DND-41 (cell line): ENCODE results near the gene SCLT1.

Experiments
- EZH2 ChIP-seq: IDR thresholded peaks from 3 replicates; pipeline ENCODE4 v1.6.1; 2012; ENCODE audit warnings: borderline replicate concordance, low read depth, mild to moderate bottlenecking, moderate library complexity, low read length, inconsistent platforms; ENCODE audit not compliant: severe bottlenecking
- TF ChIP-seq, protein P1 (sequence below): IDR thresholded peaks from 2 replicates; pipeline ENCODE4 v1.5.1; 2012; ENCODE audit warnings: borderline replicate concordance, low read length, moderate library complexity, mild to moderate bottlenecking; ENCODE audit not compliant: poor library complexity, severe bottlenecking; ENCODE audit errors: extremely low read depth

DNA sequence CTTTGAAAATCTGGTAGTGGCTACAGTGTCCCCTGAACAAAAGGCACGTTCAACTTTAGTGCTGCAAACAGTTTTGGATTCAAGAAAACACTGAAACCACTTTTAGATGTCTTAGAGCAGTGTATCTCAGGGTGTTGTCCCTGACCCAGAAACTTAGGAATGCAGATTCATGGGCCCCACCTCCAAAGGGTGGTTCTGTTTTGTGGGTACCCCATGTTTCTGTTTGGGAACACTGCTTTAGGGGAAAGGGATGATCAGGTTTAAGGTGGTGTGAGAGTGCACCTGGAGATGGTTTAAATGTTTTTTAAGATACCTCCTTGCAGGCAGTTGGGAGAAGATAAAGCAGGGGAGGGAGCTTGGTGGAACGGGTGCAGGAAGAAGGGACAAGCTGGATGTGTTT is 228.2 kb downstream of the SCLT1 start:
- TF ChIP-seq, protein P1, sequence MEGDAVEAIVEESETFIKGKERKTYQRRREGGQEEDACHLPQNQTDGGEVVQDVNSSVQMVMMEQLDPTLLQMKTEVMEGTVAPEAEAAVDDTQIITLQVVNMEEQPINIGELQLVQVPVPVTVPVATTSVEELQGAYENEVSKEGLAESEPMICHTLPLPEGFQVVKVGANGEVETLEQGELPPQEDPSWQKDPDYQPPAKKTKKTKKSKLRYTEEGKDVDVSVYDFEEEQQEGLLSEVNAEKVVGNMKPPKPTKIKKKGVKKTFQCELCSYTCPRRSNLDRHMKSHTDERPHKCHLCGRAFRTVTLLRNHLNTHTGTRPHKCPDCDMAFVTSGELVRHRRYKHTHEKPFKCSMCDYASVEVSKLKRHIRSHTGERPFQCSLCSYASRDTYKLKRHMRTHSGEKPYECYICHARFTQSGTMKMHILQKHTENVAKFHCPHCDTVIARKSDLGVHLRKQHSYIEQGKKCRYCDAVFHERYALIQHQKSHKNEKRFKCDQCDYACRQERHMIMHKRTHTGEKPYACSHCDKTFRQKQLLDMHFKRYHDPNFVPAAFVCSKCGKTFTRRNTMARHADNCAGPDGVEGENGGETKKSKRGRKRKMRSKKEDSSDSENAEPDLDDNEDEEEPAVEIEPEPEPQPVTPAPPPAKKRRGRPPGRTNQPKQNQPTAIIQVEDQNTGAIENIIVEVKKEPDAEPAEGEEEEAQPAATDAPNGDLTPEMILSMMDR, result no peak
- no peak for TF ChIP-seq EZH2
